Measurements from ENCODE around the gene IFI44L. TPM values are rescaled to one million over a fixed set of nuclear protein-coding genes. Genes with fewer than 3 reads are reported as not detected.

The IFI44L gene
- total and polyA plus RNA-seq, 12 donors = 4.4 to 57.0 (median 12.4) TPM

DNA sequence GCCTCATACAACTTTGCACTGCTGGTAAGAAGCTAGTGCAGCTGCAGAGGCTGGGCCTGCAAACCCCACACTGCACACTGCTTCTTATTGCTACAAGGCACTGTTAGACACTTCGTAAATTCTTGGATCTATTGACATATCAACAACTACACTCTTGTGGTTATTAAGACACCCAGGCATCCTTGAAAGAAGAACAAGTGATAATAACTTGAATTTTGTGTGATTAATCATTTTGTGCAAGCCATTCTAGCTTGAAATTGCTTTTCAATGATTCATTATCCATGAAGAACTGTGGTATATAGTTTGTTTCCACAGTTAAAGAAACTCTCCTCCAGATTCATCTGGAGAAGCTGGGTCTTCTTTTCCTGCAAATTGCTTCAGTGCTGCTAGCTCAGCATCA lies 33.7 kb upstream of the IFI44L start:
- no peak for TF ChIP-seq POLR2A (IDR thresholded peaks at IDR 0.05)
- TF ChIP-seq, protein P1, sequence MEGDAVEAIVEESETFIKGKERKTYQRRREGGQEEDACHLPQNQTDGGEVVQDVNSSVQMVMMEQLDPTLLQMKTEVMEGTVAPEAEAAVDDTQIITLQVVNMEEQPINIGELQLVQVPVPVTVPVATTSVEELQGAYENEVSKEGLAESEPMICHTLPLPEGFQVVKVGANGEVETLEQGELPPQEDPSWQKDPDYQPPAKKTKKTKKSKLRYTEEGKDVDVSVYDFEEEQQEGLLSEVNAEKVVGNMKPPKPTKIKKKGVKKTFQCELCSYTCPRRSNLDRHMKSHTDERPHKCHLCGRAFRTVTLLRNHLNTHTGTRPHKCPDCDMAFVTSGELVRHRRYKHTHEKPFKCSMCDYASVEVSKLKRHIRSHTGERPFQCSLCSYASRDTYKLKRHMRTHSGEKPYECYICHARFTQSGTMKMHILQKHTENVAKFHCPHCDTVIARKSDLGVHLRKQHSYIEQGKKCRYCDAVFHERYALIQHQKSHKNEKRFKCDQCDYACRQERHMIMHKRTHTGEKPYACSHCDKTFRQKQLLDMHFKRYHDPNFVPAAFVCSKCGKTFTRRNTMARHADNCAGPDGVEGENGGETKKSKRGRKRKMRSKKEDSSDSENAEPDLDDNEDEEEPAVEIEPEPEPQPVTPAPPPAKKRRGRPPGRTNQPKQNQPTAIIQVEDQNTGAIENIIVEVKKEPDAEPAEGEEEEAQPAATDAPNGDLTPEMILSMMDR (IDR thresholded peaks at IDR 0.05) = no peak
- no peak overlapping the region for H3K4me3 ChIP-seq
- H3K9me3 ChIP-seq (replicated peaks in 1 of 3) = no peaks in the 10 kb centered on the region
- 55 to 79% (median 63%) methylated on average over 1 of the region's 1 CpG for WGBS, 4 donors
- DNase-seq = no peak
- H3K36me3 ChIP-seq (replicated peaks in 1 of 2) = no peaks in the 10 kb centered on the region
- no peak overlapping the region for H3K27ac ChIP-seq
- no peaks in the 10 kb centered on the region for H3K27me3 ChIP-seq
- no peaks in the 10 kb centered on the region for H3K4me1 ChIP-seq (replicated peaks in 1 of 2)
- intact Hi-C loops (cut with DNase I) = no loop called here

DNA sequence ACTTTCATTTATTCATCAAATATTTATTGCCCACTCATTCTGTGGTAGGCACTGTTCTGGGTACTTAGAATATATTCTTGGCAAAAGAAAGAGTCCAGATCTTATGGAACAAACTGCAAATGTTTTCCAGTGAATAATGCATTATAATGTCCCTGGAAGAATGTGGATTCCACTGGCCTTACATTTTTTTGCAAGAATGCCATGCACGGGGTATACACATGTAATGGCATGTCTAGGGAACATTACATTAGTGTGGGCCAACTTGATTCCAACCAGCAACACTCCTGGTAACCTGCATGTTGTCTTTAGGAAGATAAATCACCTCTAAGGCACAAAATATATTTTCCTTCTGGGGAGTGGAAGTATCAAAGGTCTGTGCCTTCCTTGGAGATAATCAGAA lies 33.0 kb upstream of the IFI44L start:
- no peak for DNase-seq
- TF ChIP-seq, protein P1 (IDR thresholded peaks at IDR 0.05) = no peak
- TF ChIP-seq POLR2A (IDR thresholded peaks at IDR 0.05) = no peak
- no peak overlapping the region for H3K27ac ChIP-seq
- H3K4me3 ChIP-seq = no peak overlapping the region
- no peaks in the 10 kb centered on the region for H3K36me3 ChIP-seq (replicated peaks in 1 of 2)
- WGBS, 4 donors = 76 to 97% (median 88%) methylated on average over 1 of the region's 1 CpG
- no peaks in the 10 kb centered on the region for H3K9me3 ChIP-seq (replicated peaks in 1 of 3)
- intact Hi-C loops (cut with DNase I) = no loop called here
- H3K27me3 ChIP-seq = no peaks in the 10 kb centered on the region
- H3K4me1 ChIP-seq (replicated peaks in 1 of 2) = no peaks in the 10 kb centered on the region

DNA sequence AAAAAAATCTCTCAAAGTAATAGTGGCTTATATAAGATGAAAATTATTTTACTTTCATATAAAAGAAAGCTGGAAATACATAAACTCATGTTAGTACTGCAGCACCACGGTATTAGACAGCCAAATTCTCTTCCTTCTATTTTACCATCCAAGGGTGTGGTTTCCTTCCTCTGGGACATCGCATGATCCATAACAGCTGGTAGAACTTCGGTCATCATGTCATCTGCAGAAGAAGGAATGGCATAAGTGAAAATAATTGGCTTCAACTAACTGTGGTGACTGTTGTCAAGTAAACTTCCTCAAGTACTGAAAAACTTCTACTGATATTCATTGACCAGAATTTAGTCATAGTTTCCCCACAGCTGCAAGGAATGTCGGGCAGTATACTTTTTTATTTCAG lies 28.3 kb upstream of the IFI44L start:
- H3K36me3 ChIP-seq (replicated peaks in 1 of 2) = no peaks in the 10 kb centered on the region
- no peak for DNase-seq
- H3K27ac ChIP-seq = no peak overlapping the region
- H3K27me3 ChIP-seq = no peaks in the 10 kb centered on the region
- TF ChIP-seq, protein P1 (IDR thresholded peaks at IDR 0.05) = no peak
- no peak for TF ChIP-seq POLR2A (IDR thresholded peaks at IDR 0.05)
- intact Hi-C loops (cut with DNase I) = no loop called here
- no peaks in the 10 kb centered on the region for H3K4me1 ChIP-seq (replicated peaks in 1 of 2)
- no peak overlapping the region for H3K4me3 ChIP-seq
- 58 to 81% (median 64%) methylated on average over 4 of the region's 4 CpGs for WGBS, 4 donors
- H3K9me3 ChIP-seq (replicated peaks in 1 of 3) = no peaks in the 10 kb centered on the region

DNA sequence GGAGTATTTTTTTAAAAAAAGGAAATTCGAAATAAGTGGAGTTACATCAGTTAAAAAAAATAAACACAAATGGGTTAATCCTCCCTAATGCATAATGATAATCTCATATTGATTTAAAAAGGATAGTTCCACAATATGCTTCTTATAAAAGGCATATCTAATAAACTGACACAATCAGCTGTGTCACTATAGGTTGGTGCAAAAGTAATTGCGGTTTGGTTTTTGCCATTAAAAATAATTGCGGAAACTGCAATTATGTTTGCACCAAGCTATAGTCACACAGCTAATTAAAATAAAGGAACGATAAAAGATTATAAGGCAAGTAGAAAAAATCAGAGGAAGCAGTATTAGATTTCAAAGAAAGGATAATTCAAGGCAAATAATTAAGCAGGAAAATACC lies 21.0 kb upstream of the IFI44L start:
- no peaks in the 10 kb centered on the region for H3K36me3 ChIP-seq (replicated peaks in 1 of 2)
- H3K4me3 ChIP-seq = no peak overlapping the region
- no peak for DNase-seq
- H3K27me3 ChIP-seq = no peaks in the 10 kb centered on the region
- WGBS, 4 donors = 57 to 86% (median 68%) methylated on average over 4 of the region's 4 CpGs
- no peaks in the 10 kb centered on the region for H3K9me3 ChIP-seq (replicated peaks in 1 of 3)
- no peaks in the 10 kb centered on the region for H3K4me1 ChIP-seq (replicated peaks in 1 of 2)
- no peak overlapping the region for H3K27ac ChIP-seq
- intact Hi-C loops (cut with DNase I) = no loop called here
- TF ChIP-seq POLR2A (IDR thresholded peaks at IDR 0.05) = no peak
- TF ChIP-seq, protein P1 (IDR thresholded peaks at IDR 0.05) = no peak
